ENCODE results near the gene CEBPZOS. TPM values are rescaled to one million over a fixed set of nuclear protein-coding genes. Genes with fewer than 3 reads are reported as not detected.
A peak's percentile ranks its signal among the peaks of the same experiment; 100 is the strongest.

The CEBPZOS gene
- total and polyA plus RNA-seq, 2 of the 8 experiments (the other 6 are each of a cell fraction or from before 2014, with no cell fraction given) = 27.3 to 43.5 TPM

DNA sequence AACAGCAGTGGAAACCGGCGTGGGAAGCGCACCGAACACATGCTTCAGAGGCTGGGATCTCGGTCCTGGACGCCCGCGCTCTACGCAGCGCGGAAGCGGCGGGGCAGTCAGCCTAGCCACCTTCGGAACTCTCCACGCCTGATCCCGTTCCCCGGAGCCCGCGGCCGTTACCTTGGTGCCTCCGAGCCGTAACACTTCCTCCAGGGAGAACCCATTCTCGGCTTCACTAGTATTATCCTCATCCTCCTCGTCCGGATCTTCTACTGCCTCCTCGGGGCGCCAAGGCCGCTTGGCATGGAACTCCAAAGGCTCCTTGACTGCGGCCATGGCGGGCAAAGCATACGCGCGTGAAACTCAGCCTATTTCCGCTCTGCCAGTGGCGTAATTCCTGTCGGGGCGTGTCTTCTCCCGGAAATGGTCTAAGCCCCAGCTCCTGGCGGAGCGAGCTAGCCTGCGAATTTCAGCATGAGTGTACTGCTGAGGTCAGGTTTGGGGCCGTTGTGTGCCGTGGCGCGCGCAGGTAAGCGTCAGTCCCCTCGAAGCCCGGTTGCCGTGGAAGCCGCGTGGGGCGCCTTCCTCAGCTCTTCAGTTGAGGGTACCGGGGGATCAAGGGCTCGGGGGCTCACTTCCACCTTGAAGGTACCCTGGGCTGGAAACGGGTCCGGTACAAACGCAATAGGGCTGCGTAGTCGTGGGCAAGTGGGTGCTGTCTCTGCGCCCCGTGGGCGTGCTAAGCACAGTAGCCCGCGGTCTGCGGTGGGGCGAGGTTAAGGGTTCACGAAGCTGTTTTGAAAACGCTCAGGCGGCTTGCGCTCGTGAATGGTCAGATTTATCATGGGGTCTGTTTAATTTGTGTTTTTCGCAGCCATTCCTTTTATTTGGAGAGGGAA is 35.2 kb downstream of the CEBPZOS start, which contains the start of the genes CEBPZ and NDUFAF7 (continued):
- TF ChIP-seq TAF1 (IDR thresholded peaks at IDR 0.05; ENCODE audit: low read depth, low read length) = peak; percentile 82
- TF ChIP-seq MAFK (IDR thresholded peaks at IDR 0.05; ENCODE audit: low read depth, low read length) = no peak
- TF ChIP-seq, protein P1, sequence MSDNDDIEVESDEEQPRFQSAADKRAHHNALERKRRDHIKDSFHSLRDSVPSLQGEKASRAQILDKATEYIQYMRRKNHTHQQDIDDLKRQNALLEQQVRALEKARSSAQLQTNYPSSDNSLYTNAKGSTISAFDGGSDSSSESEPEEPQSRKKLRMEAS (IDR thresholded peaks at IDR 0.05) = peak; percentile 40; the same call in 1 of the 2 replicates
- TF ChIP-seq RXRA (IDR thresholded peaks at IDR 0.05; ENCODE audit: insufficient read depth, low read depth, low read length) = no peak
- no peak for TF ChIP-seq NRF1 (IDR thresholded peaks at IDR 0.05; ENCODE audit: low read depth, low read length)
- TF ChIP-seq KDM4A (IDR thresholded peaks at IDR 0.05; ENCODE audit: low read depth, low read length, severe bottlenecking) = peak; percentile 78
- no peak for TF ChIP-seq SIX5 (IDR thresholded peaks at IDR 0.05; ENCODE audit: low read depth, low read length)
- no peak for TF ChIP-seq ZNF274 (IDR thresholded peaks at IDR 0.05; ENCODE audit: borderline replicate concordance, extremely low read depth, low read length)
- TF ChIP-seq HDAC6 (IDR thresholded peaks at IDR 0.05; ENCODE audit: low read depth, low read length) = no peak
- TF ChIP-seq CHD2 (IDR thresholded peaks at IDR 0.05; ENCODE audit: low read length) = no peak
- TF ChIP-seq ATF3 (IDR thresholded peaks at IDR 0.05; ENCODE audit: insufficient read depth, low read depth, low read length) = no peak
- peak; percentile 75 for TF ChIP-seq TBP (IDR thresholded peaks at IDR 0.05; ENCODE audit: low read depth, low read length)
- no peak for TF ChIP-seq JUN (IDR thresholded peaks at IDR 0.05; ENCODE audit: low read depth, low read length)
- TF ChIP-seq BRCA1 (IDR thresholded peaks at IDR 0.05; ENCODE audit: low read depth, low read length) = no peak
- TF ChIP-seq CEBPB (IDR thresholded peaks at IDR 0.05; ENCODE audit: low read depth, low read length) = peak; percentile 48; the same call in 1 of the 2 replicates
- TF ChIP-seq SP1 (IDR thresholded peaks at IDR 0.05; ENCODE audit: low read depth, low read length) = 0 out of 2 replicates have a peak, but pooled peaks have one; percentile 20
- no peak for TF ChIP-seq EP300 (IDR thresholded peaks at IDR 0.05; ENCODE audit: borderline replicate concordance in 1 of 2, low read depth in 2 of 2, low read length in 2 of 2)
- TF ChIP-seq TEAD4 (IDR thresholded peaks at IDR 0.05; ENCODE audit: low read depth, low read length) = no peak
- no peak for TF ChIP-seq CBX8 (IDR thresholded peaks at IDR 0.05; ENCODE audit: borderline replicate concordance, low read depth, low read length)
- TF ChIP-seq POLR2AphosphoS5 (IDR thresholded peaks at IDR 0.05; ENCODE audit: low read depth, low read length) = peak; percentile 66
- TF ChIP-seq E2F6 (IDR thresholded peaks at IDR 0.05) = no peak; the same call in 1 of the 2 replicates
- no peak for TF ChIP-seq CTBP2 (IDR thresholded peaks at IDR 0.05; ENCODE audit: borderline replicate concordance, insufficient read depth, insufficient read length, low read length)
- no peak; the same call in 1 of the 2 replicates for TF ChIP-seq BACH1 (IDR thresholded peaks at IDR 0.05; ENCODE audit: low read length)

Data from H1 (cell line).